ENCODE results near the gene ST6GALNAC4.

The ST6GALNAC4 gene

DNA sequence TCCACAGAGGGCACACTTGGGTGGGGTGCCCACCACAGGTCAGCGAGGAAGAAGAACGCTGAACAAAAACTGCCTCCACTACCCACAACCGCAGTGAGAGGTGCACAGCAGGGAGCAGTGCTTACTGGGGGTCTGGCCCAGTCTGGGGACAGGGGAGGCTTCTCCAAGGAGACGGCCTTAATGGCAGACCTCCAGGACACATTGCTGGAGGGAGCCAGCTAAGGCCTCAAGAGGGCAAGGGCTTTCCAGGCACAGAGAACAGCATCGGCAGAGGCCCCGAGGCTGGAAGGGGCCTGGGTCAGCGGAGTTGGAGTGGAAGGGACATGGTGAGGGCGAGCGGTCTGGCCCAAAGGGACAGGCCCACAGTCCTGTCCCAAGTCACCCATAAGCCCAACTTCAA is 29.1 kb upstream of the ST6GALNAC4 start:
- DNase-seq: no peak

DNA sequence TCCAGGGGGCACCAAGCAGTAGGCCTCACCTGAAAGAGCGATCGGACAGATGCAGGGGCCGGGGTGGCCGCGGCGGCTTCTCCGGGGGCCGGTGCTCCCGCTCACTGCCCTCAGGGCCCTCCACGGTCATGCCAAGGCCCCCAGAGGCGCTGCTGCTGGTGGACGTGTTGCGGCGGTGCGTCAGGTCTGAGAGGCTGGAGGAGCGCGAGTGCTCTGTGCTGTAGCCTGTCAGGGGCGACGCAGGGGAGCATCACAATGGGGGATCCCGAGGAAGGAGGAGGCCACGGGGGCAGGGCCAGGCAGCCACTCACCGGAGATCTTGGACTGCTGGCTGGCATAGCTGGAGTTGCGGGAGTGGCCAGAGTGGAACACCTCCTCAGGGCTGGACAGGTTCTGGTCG is 28.5 kb upstream of the ST6GALNAC4 start:
- DNase-seq: no peak

DNA sequence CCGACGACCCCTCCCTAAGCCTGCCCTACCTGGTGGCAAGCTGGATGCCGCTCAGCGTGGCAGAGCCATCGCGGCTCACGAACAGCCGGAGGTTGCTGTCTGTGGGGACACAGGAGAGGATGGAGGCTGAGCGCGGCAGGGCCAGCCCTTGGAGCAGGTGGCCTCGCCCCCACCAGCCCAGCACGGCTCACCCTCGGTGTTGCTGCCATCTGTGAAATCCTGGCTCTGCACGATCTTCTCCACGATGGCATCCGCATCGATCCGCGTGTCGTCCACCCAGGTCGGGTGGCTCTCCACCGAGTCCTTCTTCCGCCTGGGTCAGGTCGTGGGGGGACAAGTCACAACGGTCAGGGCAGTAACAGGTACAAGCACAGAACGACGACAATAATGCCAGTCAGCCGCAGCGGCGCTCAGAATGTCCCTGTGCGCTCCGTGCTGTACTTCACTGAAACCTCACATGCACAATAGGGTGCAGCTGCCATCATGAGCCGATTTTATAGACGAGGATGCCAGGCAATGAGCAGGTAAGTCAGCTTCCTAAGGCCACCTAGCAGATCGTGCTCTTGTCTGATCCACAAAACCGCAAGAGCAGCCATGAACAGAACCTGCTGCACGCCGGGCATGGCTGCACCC is 27.9 kb upstream of the ST6GALNAC4 start:
- DNase-seq: no peak

DNA sequence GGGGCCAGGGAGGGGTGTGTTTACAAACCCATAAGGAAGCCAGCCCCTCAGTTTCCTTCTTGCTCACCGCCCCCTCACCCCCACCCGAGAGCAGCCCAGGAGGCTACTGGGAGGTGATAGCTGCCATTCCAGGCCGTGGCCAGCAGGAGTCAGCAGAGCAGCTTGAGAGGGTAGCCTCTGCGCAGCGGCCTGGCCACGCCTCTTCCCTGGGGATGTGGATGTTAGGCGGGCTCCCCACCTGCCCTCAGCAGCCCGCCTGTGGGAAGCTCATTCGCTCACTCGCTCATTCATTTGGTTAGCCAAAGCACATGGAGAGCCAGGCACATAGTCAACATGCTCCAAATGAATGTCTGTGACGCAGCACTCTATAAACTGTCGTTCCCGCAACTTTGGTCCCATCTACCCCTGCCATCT is 26.9 kb upstream of the ST6GALNAC4 start:
- peak; percentile 81 for DNase-seq

DNA sequence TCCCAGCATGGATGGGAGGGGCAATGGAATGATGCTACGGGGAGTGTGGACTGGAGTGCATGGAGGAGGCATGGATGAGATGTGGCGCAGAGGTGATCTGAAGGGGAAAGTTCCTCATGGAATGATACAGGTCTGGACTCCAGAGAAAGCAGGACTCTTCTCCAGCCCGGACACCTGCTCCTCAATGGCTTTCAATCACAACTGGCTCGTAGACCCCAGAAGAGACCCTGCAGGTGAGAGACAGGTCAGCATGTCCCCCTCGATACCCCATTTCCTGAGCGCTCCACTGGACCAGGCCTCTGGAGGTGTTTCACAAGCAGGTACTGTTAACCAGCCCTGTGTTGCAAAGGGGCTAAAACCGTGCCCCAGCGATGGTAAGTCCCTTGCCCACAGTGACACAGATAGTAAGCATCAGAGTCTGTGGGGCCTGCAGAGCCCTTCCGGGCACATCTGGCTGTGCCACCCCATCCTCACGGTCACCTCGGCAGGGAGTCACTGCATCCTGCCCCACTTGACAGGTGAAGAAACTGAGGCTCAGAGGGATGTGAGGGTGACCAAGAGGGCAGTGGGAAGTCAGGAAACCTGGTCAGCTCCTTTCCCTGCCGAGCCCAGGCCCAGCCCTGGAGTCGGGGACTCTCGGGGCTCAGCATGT is 26.3 kb upstream of the ST6GALNAC4 start:
- no peak for DNase-seq

DNA sequence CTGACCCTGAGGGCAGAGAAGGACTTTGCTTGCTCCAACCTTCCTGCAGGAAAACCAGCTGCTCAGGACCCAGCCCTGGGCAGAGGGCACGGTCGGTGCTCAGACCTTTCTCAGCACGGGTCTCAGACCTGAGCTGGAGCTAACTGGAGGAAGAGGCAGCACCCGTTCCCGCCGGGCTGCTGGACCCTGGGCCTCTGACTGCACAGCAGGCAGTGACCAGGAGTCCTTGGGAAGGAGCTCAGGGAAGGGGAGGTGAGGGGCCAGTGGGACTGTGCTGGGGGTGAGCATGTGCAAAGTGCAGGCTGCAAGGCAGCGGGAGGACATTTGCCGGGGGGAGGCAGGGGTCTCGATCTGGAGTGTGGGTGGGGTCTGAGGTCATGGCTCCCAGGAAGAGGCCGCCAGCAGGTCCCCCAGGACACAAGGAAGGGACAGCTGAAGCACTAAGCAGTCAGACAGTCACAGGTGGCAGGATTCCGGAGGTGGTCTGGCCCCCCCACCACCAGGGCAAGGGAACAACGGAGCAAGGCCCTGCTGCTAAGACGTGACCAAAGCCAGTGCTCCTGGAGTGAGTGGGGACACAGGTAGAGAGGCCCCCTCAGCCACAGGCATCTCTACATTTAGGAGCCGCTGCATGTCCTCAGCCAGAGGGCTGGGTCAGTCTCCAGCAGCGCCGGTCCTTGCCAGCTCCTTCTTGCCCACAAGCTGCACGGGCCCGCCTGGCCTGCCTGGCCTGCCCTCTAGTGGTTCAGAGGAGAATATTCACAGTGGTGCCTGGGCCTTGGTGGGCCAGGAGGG is 25.6 kb upstream of the ST6GALNAC4 start:
- peak; percentile 59 for DNase-seq

DNA sequence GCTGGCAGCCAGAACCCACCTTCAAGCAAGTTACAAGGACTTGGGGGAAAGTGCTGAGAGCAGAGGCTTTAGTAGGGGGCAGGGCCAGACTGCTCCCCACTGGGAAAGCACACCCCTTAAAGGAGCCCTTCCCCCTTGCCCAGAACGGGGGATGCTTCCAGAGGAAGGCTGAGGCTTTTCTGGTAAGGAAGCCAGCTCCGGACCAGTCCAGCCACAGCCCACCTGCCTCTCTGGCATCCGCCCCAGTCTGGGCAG is 25.0 kb upstream of the ST6GALNAC4 start:
- DNase-seq: no peak

DNA sequence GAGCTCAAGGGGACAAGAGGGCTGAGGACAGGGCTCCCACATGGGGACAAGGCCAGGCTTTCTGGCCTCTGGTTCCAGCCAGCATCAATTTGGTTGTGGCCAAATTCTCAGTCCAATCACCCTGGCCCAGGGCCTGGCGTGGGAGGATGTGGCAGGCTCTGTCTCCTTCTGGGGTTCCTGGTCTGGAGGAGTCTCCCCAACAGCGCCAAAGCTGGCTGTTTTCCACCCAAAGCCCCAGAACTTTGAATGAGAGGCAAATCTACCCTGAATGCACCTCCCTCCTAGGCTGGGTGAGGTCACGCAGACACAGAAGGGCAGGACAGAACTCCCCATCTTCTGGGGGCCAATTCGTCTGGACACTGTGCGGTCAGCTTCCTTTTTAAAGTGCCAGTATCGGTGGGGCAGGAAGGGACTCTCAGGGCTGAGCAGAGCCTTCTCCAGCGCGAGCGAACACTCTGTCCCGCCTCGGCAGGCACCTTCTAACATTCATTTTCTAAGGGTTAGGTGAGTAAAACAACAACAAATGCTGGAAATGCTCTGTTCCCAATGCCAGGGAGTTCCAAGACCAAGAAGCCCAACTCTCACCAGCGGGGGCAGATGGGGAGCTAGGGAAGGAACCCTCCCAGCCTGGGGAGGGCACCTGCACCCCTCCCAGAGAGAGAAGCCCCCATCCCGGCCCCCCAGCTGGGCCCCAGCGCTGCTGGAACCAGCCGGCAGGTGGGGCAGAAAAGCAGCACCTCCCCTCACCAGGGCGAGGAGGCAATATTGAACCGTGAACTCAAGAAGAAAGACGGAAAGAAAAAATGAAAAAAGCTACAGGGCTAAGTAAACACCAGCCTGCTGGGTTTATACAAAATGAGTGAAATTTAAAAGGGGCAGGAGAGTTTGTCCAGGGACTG is 24.5 kb upstream of the ST6GALNAC4 start:
- DNase-seq: no peak

DNA sequence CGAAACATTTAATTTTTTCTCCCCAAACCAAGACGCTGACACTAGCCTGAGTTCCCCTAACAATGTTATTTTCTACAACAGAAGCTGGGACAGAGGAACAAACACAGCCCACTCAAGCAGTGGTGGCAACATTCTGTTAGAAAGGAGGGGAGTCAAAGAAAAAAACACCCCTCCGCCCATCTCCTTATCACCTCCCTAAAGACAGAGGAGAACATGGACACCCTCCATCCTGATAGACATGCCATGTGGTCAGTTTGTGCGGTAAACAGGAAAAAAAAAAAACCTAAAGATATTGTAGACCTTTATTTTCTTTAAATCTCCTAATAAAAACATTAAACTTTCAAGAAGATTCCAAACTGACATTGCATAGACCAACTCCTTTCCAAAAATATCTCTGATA is 23.8 kb upstream of the ST6GALNAC4 start:
- no peak for DNase-seq

DNA sequence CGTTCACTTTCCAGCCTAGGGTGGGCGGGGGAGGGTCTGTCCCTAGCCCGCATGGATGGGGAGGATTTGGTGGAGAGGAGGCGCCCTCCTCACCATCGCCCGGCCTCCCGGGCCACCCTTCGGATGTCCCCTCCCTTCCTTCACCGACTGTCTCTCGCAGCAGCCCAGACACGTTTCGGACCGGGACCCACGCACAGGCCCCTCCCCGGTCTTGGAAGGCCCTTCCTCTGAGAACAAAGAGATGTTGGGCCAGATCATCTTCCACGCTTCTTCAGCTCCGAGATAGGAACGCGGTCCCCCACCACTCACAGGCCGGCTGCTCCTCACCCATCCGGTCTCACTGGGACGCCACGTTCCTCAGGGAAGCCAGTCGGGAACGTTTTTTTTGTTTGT is 21.5 kb upstream of the ST6GALNAC4 start:
- DNase-seq: no peak

DNA sequence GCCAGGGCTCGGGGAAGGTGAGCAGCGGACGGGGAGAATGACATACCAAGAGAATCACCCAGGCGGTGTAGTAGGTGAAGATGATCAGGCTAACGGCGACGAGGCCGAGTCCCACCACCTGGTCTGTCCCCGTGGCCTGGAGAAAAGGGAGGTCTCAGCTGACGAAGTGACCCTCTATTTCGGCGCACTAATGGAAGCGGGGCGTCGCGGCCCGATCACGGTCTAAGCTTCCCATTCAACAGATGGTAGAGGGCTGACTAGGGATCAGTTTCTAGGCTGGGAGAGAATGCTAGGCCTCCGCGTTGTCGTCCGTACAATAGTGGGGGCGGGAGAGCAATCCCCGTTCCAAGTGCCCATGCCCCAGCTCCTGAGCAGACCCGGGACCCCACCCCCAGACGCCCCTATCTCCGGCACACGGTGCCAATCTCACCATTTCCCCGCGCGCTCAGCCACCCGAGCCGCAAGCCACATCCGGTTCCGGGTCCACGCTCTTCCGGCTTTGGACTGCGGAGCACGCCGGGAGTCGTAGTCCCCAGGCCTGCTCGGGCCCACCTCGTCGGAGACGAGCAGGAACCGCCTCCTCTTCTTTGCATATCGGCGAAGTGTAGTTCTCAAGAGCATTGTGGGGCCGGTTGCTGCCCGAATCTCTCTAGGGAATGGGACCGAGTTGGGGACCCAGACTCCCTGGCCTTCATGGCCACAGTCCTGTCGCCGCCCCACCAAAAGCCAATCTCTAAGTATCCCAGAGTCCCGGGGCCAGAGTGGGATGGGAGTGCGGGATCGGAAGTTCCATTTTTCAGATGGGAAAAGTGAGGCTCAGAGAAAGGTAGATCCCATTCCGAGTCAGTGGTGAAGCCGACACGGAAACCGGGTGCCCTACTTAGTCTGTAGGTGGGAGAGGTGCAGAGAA is 20.8 kb upstream of the ST6GALNAC4 start, which contains the start of gene DPM2:
Gene DPM2 (minus strand): TSS at position 467 of the 910 bp plus-strand sequence. CDS start 34 bp downstream, at position 433.
- DNase-seq: peak; percentile 88

DNA sequence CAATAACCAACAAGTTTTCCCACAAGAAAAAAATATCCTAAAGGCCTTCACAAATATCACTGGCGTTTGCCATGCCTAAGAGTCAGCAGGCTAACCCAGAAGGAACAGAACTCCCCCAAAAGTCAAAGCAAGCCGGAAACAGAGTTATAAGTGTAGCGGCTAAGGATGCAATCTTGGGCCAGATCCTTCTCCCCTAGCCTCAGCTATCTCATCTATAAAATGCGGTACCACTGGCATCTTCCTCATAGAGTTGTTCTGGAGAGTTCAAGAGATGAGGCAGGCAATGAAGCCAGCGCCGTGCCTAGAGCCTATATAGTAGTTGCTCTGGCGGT is 20.2 kb upstream of the ST6GALNAC4 start:
- no peak for DNase-seq

DNA sequence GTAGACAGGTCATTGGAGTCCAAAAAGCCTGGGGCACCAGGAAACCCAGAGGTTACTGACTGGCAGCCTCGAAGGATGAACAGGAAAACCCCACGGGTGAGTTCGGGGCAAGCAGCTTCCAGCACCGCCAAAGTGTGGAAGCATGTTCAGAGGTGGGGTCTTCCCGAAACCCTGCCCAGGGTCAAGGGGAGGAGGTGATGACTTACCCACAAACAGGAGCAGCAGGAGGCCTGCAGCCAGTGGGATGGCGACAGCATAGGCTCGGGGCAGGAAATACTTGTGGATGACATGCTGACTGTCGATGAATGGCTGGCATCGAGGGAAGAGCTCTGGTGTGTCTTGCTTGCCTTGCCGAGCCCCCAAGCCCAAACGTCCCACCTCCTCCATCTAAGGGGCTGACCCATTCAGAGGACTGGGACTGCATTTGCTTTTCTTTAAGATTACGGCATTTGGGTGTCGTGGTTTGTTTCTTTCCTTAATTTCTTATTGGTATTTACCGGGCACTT is 19.6 kb upstream of the ST6GALNAC4 start:
- no peak for DNase-seq

DNA sequence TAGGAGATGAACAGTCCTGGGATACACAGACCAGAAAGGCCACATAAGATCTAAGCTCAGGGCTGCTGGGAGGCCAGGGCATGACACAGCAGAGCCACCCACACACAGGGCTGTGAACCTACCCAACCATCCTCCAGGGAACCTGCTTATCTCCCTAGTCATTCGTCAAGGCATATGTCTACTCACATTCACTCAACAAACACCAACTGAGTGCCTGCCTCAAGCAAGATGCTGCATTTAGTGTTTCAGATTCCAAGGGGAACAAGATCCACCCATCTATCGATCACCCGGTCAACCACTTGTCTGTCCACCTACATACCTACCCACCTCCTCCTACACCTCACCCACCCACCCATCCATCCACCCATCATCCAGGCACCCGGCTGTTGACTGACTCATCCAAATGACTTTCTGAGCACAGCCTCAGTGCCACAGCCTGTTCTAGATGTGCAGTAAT is 19.0 kb upstream of the ST6GALNAC4 start:
- peak; percentile 53 for DNase-seq

DNA sequence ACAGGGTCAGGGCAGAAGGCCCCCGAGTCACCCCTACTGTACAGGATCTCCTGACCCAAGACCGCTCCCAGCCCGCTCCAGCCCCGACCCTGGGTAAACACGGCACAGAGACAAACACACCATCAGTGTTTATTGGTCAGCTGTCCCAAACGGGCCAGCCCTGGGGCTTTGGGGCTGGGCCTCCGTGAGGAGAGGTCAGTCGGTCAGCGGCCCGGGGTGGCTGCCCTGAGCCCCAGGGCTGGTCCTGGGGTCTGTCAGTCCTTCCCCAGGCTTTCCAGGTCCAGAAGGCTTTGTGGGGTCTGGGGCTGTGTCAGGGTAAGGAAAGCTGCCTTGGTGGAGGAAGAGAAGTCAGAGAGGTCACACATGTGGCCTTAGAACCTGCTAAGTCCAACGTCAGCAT is 18.1 kb upstream of the ST6GALNAC4 start:
- DNase-seq: no peak

DNA sequence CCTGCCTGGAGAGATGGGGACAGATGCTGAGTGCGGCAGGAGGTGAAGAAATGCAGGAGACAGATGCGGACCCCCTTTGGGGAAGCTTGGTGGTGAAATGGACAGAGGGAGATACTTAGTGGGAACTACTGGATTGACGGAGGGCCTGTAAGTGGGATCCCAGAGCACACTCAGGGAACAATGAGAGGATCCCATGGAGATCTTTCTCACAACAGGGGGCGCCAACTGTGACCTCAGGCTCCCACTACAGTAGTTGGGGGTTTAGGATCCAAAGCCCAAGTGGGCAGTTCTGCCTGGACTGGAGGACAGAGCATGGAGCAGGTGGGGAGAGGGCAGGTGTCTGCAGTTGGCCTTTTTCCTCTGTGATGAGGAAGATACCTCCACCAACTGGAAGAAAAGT is 17.4 kb upstream of the ST6GALNAC4 start:
- DNase-seq: no peak

DNA sequence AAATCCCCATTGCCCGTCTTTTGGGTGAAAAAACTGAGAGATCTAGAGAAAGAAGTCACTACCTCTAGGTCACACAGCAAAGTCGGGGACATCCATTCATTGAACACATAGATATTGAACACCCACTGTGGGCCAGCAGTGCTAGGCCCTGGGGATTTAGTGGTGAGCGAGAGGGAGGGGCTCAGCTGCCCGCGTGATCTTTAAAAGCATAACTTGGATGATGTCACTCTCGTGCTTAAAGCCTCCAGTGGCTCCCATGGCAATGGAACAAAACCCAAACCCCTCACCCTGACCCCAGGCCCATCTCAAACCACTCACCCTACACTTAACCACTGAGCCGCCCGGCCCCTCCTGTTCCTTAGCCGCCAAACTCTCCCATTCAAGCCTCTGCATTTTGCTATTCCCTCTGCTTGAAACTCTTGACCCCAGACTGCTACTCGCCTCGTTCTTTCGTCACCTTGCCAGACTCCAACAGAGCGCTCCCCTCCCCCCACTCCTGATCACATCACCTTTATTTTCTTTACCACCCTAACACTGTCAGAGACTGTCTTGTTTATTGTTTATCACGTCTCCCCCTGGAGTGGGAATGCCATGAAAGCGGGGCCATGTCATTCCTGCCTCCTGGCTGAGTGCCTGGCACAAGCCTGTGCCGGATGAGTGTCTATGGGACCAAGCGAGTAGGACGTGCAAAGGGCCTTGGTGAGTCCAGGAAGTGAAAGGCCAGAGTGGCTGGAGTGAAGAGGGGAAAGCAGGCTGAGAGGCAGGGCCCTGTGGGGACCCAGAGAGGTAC is 14.4 kb upstream of the ST6GALNAC4 start:
- DNase-seq: no peak

DNA sequence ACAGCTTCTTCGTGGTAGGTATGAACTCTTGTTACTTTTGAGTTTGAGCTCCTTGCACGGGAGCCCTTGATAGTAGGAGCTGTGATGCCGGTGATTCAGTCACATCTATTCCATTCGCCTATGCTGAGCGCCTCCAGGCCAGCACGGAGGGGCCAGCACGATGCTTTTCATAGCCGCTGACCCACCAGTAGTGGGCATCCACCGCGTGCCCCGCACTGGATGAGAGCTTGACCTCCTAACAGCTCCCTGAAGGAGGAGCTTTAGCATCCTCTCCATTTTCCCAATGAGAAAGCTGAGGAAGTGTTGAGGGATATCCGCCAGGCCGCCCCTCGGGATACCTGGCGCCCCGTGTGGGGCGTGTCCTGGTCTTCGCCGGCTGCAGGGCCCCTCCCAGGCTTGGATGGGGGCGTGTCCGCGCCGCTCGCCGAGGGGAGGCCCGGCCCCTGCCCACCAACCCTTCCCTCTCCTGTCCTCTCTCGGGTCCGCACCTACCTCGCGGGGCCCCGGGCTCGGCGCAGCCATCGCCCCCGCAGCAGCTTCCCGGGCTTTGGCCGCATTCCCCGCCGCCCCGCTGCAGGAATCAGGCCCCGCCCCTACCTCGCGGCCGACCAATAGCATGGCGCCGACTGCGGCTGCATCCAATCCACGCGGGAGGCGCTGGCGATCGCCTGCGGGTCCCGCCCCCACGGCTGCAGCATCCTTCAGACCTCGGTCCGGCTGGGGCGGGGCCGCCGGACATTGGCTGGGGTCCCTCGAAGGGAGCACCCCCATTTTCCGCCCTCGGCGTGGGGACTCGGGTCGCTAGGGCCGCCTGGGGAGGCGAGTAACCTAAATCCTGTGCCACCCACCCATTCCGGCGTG is 13.6 kb upstream of the ST6GALNAC4 start, which contains the start of gene PIP5KL1:
Gene PIP5KL1 (minus strand): TSS at position 547 of the 861 bp plus-strand sequence. CDS start 25 bp downstream, at position 522.
- DNase-seq: peak; percentile 61

DNA sequence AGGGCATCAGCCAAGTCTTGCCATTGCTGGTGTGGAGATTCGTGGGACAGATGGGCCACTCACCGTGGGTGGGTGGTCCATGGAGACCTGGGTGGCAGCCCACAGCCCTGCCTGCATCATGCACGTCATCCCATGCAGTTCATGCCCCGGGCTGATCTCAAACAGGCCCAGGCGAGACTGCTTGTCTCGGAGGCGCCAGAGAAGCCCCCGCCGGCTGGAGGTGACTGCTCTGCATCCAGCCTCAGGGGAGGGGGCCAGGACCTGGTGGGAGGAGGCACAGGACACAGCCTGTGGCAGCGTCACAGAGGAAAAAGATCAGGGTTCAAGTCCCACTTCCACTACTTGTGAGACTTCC is 12.8 kb upstream of the ST6GALNAC4 start:
- DNase-seq: no peak

Measured in stimulated activated CD4-positive, alpha-beta T cell treated with anti-CD3 and anti-CD28 coated beads, Interleukin-1b, Interleukin-23, amount 100 ng/mL, for 48 hours (primary cell).